Measurements from ENCODE around the gene MYBPHL.

GRCh38 chr1:109312978-109313775, 6.4 kb upstream of the MYBPHL start:
- TF ChIP-seq CTCF (IDR thresholded peaks at IDR 0.05) (no peak), POLR2A (IDR thresholded peaks at IDR 0.05) (no peak)

All from uterus (tissue), 2 donors.